HG02840 (cell line): Measurements from ENCODE around the gene ECHDC1.

ENCODE experiments used
- ATAC-seq: cut with Tn5 transposase; IDR thresholded peaks from one replicate; pipeline ENCODE4 v1.9.1; 2021; ENCODE audit warnings: mild to moderate bottlenecking, moderate library complexity, moderate number of reproducible peaks; ENCODE audit not compliant: unreplicated experiment, low FRiP score

Gene ECHDC1

GRCh38 chr6:127243501-127243900, 99.9 kb downstream of the ECHDC1 start:
- no peak for ATAC-seq
